Endothelial cell of umbilical vein (primary cell): ENCODE results near the gene FBXO27.

Experiments used
- CTCF ChIP-seq, 2 donors: IDR thresholded peaks; 1 replicate in 1 of 2; 2 replicates in 1 of 2; pipeline ENCODE4 v1.5.1; 2011; ENCODE audit warnings: low read length in 2 of 2, mild to moderate bottlenecking in 2 of 2, moderate library complexity in 2 of 2, control low read depth in 1 of 2, inconsistent platforms in 1 of 2, low read depth in 1 of 2; ENCODE audit not compliant: insufficient read depth in 1 of 2; ENCODE audit errors: extremely low read depth in 1 of 2
- EZH2 ChIP-seq: IDR thresholded peaks from 2 replicates; pipeline ENCODE4 v1.6.1; 2012; ENCODE audit warnings: borderline replicate concordance, low read depth, mild to moderate bottlenecking, moderate library complexity, low read length, inconsistent platforms; ENCODE audit not compliant: severe bottlenecking
- JUN ChIP-seq: IDR thresholded peaks from 2 replicates; pipeline ENCODE4 v1.6.1; 2011; ENCODE audit warnings: borderline replicate concordance, low read depth; ENCODE audit not compliant: insufficient read length, insufficient read depth
- MYC ChIP-seq: IDR thresholded peaks from one replicate; pipeline ENCODE4 v1.6.1; 2011; ENCODE audit warnings: mild to moderate bottlenecking, low read depth, low read length
- POLR2A ChIP-seq: IDR thresholded peaks from 2 replicates; pipeline ENCODE4 v1.6.1; 2012; ENCODE audit warnings: low read depth, mild to moderate bottlenecking, control low read depth, low read length

DNA sequence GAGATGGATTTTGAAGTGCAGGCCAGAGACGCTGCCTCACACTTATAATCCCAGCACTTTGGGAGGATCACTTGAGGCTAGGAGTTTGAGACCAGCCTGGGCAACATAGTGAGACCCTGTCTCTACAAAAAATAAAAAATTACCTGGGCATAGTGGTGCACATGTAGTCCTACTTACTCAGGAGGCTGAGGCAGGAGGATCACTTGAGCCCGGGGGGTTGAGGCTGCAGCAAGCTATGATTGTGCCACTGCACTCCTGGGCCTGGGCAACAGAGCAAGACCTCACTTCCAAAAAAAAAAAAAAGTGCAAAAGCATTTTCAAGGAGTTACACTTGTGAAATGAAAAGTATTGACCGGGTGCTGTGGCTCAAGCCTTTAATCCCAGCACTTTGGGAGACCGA, 29.2 kb downstream of the FBXO27 start:
- no peak for TF ChIP-seq MYC
- no peak for TF ChIP-seq JUN
- TF ChIP-seq CTCF (IDR thresholded peaks at IDR 0.05; ENCODE audit: extremely low read depth in 1 of 2, insufficient read depth in 1 of 2, low read depth in 1 of 2, low read length in 2 of 2), result no peak
- TF ChIP-seq EZH2, result no peak
- TF ChIP-seq POLR2A, result no peak
